Fibroblast of peridontal ligament (primary cell): Measurements from ENCODE around the gene CELSR3.

ENCODE experiments used
- DNase-seq: peaks from one replicate; pipeline ENCODE4 v3.0.0-alpha.2; 2010; ENCODE audit errors: extremely low read depth

Gene CELSR3

DNA sequence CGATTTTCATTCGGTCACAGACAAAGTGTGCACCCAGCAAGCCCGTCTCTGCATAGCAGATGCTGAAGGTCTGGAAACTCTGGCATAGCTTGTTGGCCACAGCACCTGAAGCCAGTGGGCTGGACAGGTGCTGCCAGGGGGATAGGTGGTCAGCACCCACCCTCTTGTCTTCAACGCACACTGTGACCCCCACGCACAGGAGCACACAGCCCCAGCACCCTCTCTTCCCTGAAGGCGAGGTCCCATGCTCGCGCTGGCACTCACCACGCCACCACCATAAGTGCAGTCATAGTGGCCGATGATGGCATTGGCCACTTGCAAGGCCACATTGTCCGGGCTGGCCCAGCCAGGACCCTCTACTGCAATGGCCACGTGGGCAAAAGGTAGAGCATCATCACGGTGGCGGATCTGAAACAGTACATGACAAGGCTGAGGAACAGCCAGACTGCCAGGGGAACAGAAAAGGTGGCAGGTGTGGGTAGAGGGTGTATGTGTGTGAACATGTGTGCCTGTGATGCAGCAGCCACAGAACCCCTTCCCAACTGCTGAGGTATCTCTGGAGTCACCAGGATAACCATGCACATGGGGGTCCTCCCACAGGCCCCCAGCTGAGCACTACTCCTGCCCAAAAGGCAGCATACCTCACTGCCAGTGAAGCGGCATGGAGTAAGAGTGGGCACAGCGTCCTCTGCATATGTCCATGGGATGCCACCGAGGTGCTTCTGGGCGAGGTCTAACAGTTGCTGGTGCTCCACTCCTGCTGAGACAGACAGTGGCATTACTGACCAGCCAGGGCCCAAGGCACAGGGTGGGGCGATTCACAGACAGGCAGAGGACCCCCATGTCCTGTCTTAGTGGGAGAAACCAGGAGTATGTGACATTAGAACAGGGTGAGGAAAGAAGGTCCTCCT lies 61.7 kb downstream of the CELSR3 start:
- DNase-seq: no peak

DNA sequence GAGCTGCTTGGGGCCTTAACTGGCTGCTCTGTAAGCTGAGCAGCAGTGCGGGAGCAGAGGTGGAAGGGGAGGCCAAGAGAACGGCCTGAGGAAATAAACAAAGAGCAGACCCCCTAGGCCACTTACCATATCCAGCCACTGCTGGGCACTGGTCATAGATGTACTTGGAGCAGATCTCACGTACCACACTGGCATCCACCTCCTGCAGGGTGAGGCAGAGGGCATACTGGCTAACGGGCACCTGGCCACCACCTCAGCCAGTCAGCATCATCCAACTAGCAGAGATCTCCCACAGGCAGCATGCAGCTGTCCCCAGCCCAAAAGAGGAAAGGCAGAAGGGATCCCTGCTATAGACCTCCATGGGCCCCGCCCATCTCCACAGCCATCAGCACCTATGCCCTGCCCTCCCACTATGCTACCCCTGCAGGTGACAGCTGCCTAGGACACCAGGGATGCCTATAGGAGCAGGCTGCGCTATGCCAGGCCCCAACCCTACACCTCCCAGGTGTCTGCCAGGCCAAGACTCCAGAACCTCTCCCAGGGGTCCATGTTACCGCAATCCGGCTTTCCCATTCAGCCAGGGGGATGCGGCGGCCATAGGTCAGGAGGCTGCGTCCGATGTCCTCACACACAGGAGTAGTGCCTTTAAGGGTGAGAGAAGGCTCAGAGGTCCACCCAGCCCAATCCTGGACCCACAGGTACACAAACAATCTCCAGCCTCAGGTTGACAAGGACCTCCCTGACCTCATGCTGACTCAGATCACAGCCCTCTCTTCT lies 63.0 kb downstream of the CELSR3 start:
- no peak for DNase-seq

DNA sequence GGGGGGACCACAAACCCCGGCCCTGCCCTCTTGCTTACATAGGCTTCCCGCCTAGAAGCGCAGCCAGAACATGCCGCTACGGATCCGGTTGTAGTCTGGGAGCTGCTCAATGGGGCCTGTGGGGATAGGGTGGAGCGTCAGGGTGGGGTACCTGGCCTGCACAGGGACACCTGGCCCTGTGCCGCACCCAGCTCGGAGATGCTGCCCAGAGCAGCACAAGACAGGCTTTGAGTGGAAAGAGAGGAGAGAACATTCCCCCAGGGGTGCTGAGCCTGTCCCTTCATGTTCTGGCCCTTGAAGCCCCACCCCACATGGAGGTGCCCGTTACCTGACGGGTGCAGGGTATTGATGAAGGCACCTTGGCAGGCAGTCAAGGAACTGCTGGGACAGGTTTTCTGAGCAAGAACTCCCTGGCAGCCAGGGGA lies 63.6 kb downstream of the CELSR3 start:
- no peak for DNase-seq

- peak; percentile 94 for DNase-seq
Measured at GRCh38 chr3:48598323-48599076, 64.2 kb downstream of the CELSR3 start.

DNA sequence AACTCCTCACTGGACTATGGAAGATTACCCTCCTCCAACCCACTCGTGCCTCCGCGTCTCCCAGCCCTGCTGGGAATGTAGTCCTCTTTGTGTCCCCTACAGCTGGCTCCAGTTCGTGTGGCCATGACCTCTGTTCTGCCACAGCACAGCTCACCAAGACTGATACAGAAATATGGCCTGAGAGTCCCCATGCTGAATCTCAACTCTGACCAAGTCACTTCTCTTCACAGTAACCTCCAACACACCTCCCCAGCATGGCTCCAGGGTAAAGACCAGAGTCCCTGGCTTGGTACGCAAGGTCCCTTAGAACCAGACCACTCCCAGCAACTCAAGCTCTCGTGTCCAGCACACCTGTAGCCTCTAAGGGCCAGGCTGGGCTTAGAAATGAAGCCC lies 65.3 kb downstream of the CELSR3 start:
- no peak for DNase-seq

GRCh38 chr3:48596676-48597407 lies 65.8 kb downstream of the CELSR3 start:
- DNase-seq: no peak

GRCh38 chr3:48596157-48596556 lies 66.5 kb downstream of the CELSR3 start:
- DNase-seq: no peak

- DNase-seq: peak; percentile 58
Measured at GRCh38 chr3:48595526-48596121, 67.1 kb downstream of the CELSR3 start.

DNA sequence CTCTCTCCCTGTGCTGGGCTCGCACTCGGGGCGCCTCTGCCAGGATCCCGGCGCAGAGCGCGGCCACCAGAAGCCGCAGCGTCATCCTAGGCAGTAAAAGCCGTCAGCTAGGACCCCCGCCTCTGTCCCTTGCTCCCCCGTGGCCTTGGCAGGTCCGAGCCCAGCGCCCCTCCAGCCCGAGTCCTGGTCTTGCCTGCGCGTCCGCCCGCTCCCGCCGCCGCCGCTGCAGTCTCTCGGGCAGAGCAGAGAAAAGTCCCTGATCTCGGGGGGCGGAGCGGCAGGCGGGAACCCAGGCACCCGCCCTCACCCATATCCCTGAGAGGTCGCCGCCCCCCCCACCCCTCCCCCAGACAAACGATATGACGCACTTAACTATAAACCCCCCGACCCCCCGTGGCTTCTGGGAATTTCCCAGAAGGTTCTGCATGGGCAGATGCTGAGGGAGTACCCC lies 67.6 kb downstream of the CELSR3 start, which contains the start of gene COL7A1:
Gene COL7A1 (minus strand): TSS at position 255 of the 451 bp plus-strand sequence. CDS start 170 bp downstream, at position 85.
- no peak for DNase-seq

DNA sequence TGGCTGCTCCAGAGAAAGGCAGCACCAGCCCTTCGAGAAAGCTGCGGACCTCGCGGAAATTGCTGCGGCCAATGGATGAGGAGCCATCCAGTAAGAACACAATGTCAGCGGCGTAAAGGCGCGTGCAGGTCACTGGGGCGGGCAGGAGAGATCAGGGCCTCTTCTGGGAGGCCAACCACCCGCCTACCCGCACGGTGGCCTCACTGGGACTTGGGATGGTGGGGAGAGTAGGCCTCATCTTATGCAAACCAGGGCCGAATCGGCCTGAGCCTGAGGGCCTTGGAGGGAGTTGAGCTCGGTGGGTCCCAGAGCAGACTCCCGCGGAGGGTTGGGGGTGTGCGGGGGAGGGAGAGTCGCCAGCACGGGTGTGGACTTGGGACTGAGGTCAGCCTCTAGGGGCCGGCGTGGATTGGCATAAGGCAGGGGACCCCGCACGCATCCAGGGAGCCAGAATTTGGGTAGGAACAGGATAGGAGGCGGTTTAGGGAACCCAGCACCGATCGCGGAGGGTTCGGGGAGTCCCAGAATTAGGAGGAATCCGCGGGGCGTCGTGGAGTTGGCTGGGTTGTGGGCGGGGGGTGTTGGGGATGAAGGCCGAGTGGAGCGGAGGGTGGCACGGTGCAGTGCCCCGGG lies 68.2 kb downstream of the CELSR3 start:
- peak; percentile 45 for DNase-seq

- no peak for DNase-seq
Measured at GRCh38 chr3:48593337-48593736, 69.3 kb downstream of the CELSR3 start.

- no peak for DNase-seq
Measured at GRCh38 chr3:48592519-48593087, 70.1 kb downstream of the CELSR3 start.

DNA sequence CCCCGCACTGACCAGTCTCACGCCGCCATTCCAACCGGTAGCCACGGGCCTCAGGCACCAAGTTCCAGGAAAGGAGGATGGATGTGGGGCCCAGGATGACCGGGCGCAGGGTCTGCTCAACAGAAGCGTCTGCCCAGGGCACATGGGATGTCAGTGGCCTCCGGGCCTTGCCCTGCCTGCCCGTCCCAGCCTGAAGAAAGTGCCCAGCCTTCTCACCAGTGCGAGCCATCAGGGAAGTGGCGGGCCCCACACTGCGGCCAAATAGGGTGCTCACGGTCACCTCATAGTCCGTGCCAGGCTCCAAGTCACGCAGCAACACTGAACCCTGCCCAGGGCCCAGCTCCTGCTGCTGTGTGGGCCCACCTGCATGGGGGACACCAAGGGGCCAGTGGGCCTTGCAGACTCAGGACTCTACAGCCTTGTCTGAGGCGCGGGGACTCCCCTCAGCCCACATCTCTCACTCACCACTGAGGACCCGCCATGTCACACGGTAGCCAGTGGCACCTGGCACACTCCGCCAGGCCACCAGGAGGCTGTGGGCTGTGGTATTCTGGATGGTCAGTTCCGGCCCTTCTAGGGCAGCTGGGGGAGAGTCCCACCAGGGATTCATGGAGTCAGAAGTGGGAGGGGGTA lies 70.7 kb downstream of the CELSR3 start:
- no peak for DNase-seq

DNA sequence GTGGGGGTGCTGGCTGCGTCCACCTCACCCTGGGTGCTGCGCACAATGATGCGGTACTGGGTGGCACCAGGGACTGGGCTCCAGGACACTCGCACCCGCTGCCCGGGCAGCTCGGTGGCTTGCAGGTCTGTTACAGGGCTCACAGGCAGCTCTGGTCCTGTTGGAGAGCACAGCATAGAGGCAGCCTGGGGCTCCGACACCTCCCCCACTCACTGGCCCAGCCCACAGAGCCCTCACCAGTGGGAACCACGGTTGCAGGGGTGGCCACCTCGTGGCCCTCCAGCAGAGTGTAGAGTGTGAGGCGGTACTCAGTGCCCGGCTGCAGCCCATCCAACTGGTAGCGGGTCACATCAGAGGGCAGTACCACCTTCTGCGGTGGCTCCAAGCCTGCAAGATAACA lies 71.2 kb downstream of the CELSR3 start:
- no peak for DNase-seq

DNA sequence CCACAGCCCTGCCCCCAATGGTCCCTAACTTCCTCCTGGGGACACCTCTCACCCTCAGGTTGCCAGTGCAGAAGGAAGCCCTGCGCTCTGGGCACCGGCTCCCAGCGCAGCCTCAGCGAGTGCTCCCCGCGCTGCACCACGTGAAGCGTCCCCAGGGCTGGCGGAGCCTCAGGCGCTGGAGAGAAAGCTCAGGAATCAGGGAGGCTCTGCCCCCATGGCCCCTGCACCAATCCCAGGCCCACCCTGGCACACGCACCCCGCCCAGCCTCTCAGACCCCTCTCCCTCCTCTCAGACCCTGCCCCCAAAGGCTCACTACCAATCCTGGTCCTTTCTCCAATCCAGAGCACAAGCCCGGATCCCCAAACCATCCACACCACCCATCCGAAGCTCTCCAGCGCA lies 74.5 kb downstream of the CELSR3 start:
- DNase-seq: no peak

DNA sequence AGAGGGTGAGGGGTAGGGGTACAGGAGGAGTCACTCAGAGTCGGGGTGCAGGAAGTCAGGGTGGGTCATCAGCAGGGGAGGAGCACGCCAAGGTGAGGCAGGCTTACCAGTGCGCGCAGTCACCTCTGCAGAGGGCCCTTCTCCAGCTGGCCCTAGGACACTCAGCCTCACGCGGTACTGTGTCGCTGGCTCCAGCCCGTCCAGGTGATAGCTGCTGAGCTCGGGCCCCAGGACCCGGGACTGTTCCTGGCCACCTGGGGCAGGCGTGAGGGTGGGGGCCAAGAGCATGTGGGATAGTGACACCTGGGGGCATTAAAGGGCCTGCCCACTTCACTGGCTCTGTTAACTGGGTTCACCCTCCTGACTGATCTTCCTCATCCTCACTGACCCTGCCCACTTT lies 75.0 kb downstream of the CELSR3 start:
- DNase-seq: no peak
